ENCODE results near the gene STX12.
"Not testable (repeated sequence)": the region's sequence is repeated elsewhere in the genome, so short reads cannot be mapped to it uniquely, and the experiment has no call there.

STX12 gene

GRCh38 chr1:27772036-27772931 is 735 bp upstream of the STX12 start:
- intact Hi-C loops (cut with DNase I), result loop anchor here (5.0 kb wide), 2 partner anchors 45 to 60 kb away; partner anchors contain the start of genes FAM76A and PPP1R8
- DNase-seq, result no peak

- no peak for DNase-seq
- intact Hi-C loops (cut with DNase I), result loop anchor here (5.0 kb wide), 2 partner anchors 47 to 58 kb away; partner anchors contain the start of genes FAM76A and PPP1R8
These were observed 917 bp downstream of the STX12 start for GRCh38 chr1:27773826-27774445.

GRCh38 chr1:27774654-27775053 is 1.6 kb downstream of the STX12 start:
- no peak for DNase-seq
- intact Hi-C loops (cut with DNase I), result loop anchor here (5.0 kb wide), 2 partner anchors 47 to 58 kb away; partner anchors contain the start of genes FAM76A and PPP1R8

GRCh38 chr1:27775336-27775735 is 2.3 kb downstream of the STX12 start:
- intact Hi-C loops (cut with DNase I), result not testable (repeated sequence)

GRCh38 chr1:27776276-27776675 is 3.3 kb downstream of the STX12 start:
- intact Hi-C loops (cut with DNase I); DNase-seq: not testable (repeated sequence)

More at GRCh38 chr1:27775336-27775735, 2.3 kb downstream of the STX12 start:
- not testable (repeated sequence) for DNase-seq

GRCh38 chr1:27778056-27778455 is 5.0 kb downstream of the STX12 start:
- intact Hi-C loops (cut with DNase I), result no loop called here
- DNase-seq, result peak in 33 of 42 donors; percentile 12 to 87 (median 55)

GRCh38 chr1:27779122-27779521 is 6.1 kb downstream of the STX12 start:
- intact Hi-C loops (cut with DNase I), result no loop called here
- DNase-seq, result no peak

GRCh38 chr1:27782950-27783349 is 9.9 kb downstream of the STX12 start:
- intact Hi-C loops (cut with DNase I), result no loop called here
- no peak for DNase-seq

- intact Hi-C loops (cut with DNase I), result no loop called here
These were observed 11.7 kb downstream of the STX12 start for GRCh38 chr1:27784700-27785099.

GRCh38 chr1:27785781-27786455 is 12.9 kb downstream of the STX12 start:
- intact Hi-C loops (cut with DNase I), result no loop called here
- no peak for DNase-seq

More at GRCh38 chr1:27784700-27785099, 11.7 kb downstream of the STX12 start:
- DNase-seq, result no peak

GRCh38 chr1:27787895-27788294 is 14.9 kb downstream of the STX12 start:
- intact Hi-C loops (cut with DNase I), result no loop called here

GRCh38 chr1:27789540-27790041 is 16.6 kb downstream of the STX12 start:
- no peak for DNase-seq
- intact Hi-C loops (cut with DNase I), result no loop called here

More at GRCh38 chr1:27787895-27788294, 14.9 kb downstream of the STX12 start:
- DNase-seq, result no peak

- intact Hi-C loops (cut with DNase I); DNase-seq: not testable (repeated sequence)
These were observed 17.3 kb downstream of the STX12 start for GRCh38 chr1:27790270-27790669.

- intact Hi-C loops (cut with DNase I), result no loop called here
- DNase-seq, result no peak
These were observed 22.6 kb downstream of the STX12 start for GRCh38 chr1:27795601-27796000.

GRCh38 chr1:27804791-27805190 is 31.8 kb downstream of the STX12 start:
- intact Hi-C loops (cut with DNase I), result no loop called here
- DNase-seq, result no peak

GRCh38 chr1:27806758-27807157 is 33.7 kb downstream of the STX12 start:
- intact Hi-C loops (cut with DNase I), result no loop called here
- DNase-seq, result no peak

- intact Hi-C loops (cut with DNase I), result no loop called here
- no peak for DNase-seq
These were observed 34.4 kb downstream of the STX12 start for GRCh38 chr1:27807385-27807784.

- intact Hi-C loops (cut with DNase I), result not testable (repeated sequence)
These were observed 35.1 kb downstream of the STX12 start for GRCh38 chr1:27808131-27808530.

GRCh38 chr1:27809883-27810282 is 36.9 kb downstream of the STX12 start:
- peak in 1 of 42 donors; percentile 17 for DNase-seq
- intact Hi-C loops (cut with DNase I), result no loop called here

More at GRCh38 chr1:27808131-27808530, 35.1 kb downstream of the STX12 start:
- DNase-seq, result not testable (repeated sequence)
